Upper lobe of left lung (tissue), 6 donors: ENCODE data around the gene AP3D1. TPM values are rescaled to one million over a fixed set of nuclear protein-coding genes. Genes with fewer than 3 reads are reported as not detected.
A peak's percentile ranks its signal among the peaks of the same experiment; 100 is the strongest.

Experiments
- ATAC-seq, 2 donors: fragments of 200-7000 bp; cut with Tn5 transposase; one replicate each; pipeline ENCODE4 v1.9.1; 2022; ENCODE audit warnings: mild to moderate bottlenecking in 2 of 2, moderate library complexity in 2 of 2; ENCODE audit not compliant: low FRiP score in 2 of 2
- DNase-seq, 2 donors: peaks; one replicate each; pipeline ENCODE4 v3.0.0-alpha.2; 2019 to 2020
- H3K27ac ChIP-seq, 4 donors: fragments of 200-600 bp; sonication (generic); one replicate each; pipeline ENCODE4 v1.5.1; 2016 to 2019
- H3K27me3 ChIP-seq, 4 donors: fragments of 200-600 bp; sonication (generic); one replicate each; pipeline ENCODE4 v1.5.1; 2017 to 2019
- H3K36me3 ChIP-seq, 4 donors: fragments of 200-600 bp; sonication (generic); one replicate each; pipeline ENCODE4 v1.5.1; 2016 to 2019
- H3K4me1 ChIP-seq, 4 donors: fragments of 200-600 bp; sonication (generic); one replicate each; pipeline ENCODE4 v1.5.1; 2018 to 2019
- H3K4me3 ChIP-seq, 4 donors: fragments of 200-600 bp; sonication (generic); one replicate each; pipeline ENCODE4 v1.5.1; 2017 to 2019; ENCODE audit warnings: mild to moderate bottlenecking in 2 of 4, moderate library complexity in 1 of 4
- H3K9me3 ChIP-seq, 4 donors: fragments of 200-600 bp; sonication (generic); one replicate each; pipeline ENCODE4 v1.5.1; 2018 to 2019
- EP300 ChIP-seq, 4 donors: sonication (generic); formaldehyde crosslinking; IDR thresholded peaks; one replicate each; pipeline ENCODE4 v1.5.1; 2017; ENCODE audit warnings: antibody characterized with exemption in 4 of 4, control low read depth in 2 of 4
- POLR2A ChIP-seq, 4 donors: fragments of 450-650 bp; IDR thresholded peaks; one replicate each; pipeline ENCODE4 v1.5.1; 2016 to 2017; ENCODE audit warnings: antibody characterized with exemption in 4 of 4, mild to moderate bottlenecking in 2 of 4
- POLR2AphosphoS5 ChIP-seq, 2 donors: sonication (generic); formaldehyde crosslinking; IDR thresholded peaks; one replicate each; pipeline ENCODE4 v1.5.1; 2017; ENCODE audit warnings: antibody characterized with exemption in 2 of 2
- WGBS, 2 donors: methylation state at CpG; one replicate each; pipeline ENCODE4 v1.1.5; 2017 to 2018; 5-methylcytosine and 5-hydroxymethylcytosine counted together
- total RNA-seq, 6 donors: library from RNA; depleted of rRNA in 4 of 6; stranded (reverse); fragments of >200 nt in 4 of 6; gene quantifications; one replicate each; pipeline versions ENCODE4 v1.1.0 to v1.2.1, GENCODE V29; 2016 to 2021
- TF ChIP-seq, protein P1 (sequence below), 6 experiments: fragments of 450-650 bp in 4 of 6; fragments of 200-600 bp in 2 of 6; sonication (generic) in 2 of 6; IDR thresholded peaks; one replicate each; pipeline ENCODE4 v1.5.1; 2016 to 2019; ENCODE audit warnings: antibody characterized with exemption in 6 of 6
- donor health status: DM: no; HTN: no; CAD: no; lungs with moderate emphysema.
- donor health status: DM: no; HTN: yes; CAD: no; lungs with severe emphysema.

Gene AP3D1
- total RNA-seq, 6 donors from 2014 or later: 73.5 to 180 (median 115) TPM

DNA sequence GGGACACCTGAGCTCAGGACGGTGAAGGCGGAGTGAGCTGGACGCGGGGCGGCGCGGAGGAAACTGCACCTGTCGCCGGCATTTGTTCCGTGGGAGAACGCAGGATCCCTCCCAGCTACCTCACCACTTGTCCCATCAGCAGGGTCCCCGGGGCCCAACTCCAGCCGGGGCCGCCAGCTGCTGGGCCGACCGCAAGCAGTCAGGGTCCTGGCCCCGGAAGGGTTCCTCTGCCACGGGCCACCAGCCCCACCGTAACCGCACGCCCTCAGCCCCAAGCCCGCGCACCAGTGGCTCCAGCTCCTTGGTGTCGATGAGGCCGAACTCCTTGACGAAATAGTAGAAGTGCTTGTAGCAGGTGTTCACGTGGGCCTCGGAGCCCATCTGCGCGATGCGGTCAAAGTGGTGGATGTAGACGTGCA lies 74.8 kb downstream of the AP3D1 start:
- 93 to 96% methylated on average over 25 to 31 of the region's 32 CpGs for WGBS, 2 donors
- TF ChIP-seq POLR2AphosphoS5 (IDR thresholded peaks at IDR 0.05) (no peak), POLR2A (IDR thresholded peaks at IDR 0.05) (no peak), EP300 (IDR thresholded peaks at IDR 0.05) (no peak)
- TF ChIP-seq, protein P1, sequence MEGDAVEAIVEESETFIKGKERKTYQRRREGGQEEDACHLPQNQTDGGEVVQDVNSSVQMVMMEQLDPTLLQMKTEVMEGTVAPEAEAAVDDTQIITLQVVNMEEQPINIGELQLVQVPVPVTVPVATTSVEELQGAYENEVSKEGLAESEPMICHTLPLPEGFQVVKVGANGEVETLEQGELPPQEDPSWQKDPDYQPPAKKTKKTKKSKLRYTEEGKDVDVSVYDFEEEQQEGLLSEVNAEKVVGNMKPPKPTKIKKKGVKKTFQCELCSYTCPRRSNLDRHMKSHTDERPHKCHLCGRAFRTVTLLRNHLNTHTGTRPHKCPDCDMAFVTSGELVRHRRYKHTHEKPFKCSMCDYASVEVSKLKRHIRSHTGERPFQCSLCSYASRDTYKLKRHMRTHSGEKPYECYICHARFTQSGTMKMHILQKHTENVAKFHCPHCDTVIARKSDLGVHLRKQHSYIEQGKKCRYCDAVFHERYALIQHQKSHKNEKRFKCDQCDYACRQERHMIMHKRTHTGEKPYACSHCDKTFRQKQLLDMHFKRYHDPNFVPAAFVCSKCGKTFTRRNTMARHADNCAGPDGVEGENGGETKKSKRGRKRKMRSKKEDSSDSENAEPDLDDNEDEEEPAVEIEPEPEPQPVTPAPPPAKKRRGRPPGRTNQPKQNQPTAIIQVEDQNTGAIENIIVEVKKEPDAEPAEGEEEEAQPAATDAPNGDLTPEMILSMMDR (IDR thresholded peaks at IDR 0.05): no peak
- H3K36me3 ChIP-seq: peaks cover 42 to 98% (median 79%) of the 10 kb centered on the region in 4 donors
- DNase-seq (peak in 1 of 2 donors; percentile 69), ATAC-seq (peak in 1 of 2 donors; percentile 17)
- no peaks in the 10 kb centered on the region for H3K9me3 ChIP-seq
- H3K27me3 ChIP-seq: no peaks in the 10 kb centered on the region
- no peak overlapping the region for H3K4me3 ChIP-seq
- no peak overlapping the region for H3K27ac ChIP-seq
- peaks cover 7 to 17% (median 14%) of the 10 kb centered on the region in 4 donors for H3K4me1 ChIP-seq

DNA sequence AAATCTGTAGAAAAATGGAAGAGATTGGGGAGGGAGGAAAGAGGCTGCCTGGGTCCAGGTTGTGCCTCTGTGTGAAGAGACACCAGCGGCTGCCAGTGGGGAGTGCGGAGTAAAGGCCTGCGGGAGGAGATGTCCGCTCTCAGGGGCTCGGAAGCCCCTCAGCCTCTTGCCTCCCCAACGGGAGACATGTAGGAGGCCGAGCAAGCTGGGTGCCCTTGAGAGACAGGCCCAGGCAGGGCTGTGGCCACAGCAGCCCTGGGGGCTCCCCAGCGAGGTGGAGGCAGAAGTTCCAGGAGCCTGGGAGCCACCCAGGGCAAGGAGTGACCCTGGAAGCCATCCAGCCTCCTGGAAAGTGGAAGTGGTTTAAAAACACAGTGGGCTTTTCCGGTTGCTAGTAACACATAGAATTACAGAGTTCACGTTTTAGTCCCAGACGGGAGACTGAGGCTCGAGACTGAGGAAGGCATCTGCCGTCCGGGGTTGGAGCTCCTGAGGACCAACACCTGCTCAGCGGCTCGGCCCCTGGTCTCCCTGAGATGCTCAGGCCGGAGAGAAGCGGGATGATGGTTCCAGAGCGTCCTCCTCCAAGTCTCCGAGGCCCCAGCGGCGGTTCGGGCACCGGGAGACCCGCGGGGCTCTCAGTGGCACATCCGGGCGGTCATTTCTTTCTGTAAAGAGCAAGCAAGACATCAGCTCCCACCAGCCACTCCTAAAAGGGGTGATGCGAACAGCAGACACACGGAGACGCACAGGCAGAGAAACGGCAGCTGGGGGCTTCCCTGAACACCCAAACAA lies 78.4 kb downstream of the AP3D1 start:
- H3K27me3 ChIP-seq: no peaks in the 10 kb centered on the region
- peaks cover 37 to 71% (median 60%) of the 10 kb centered on the region in 4 donors for H3K36me3 ChIP-seq
- no peak for ATAC-seq
- 89 to 90% methylated on average over 16 to 28 of the region's 32 CpGs for WGBS, 2 donors
- H3K4me1 ChIP-seq: peaks cover 10 to 22% (median 12%) of the 10 kb centered on the region in 4 donors
- H3K4me3 ChIP-seq: no peak overlapping the region
- TF ChIP-seq, protein P1 (IDR thresholded peaks at IDR 0.05): no peak
- DNase-seq: peak in 1 of 2 donors; percentile 67
- peak overlapping the region in 2 of 4 donors; percentile 64 to 77 for H3K27ac ChIP-seq
- H3K9me3 ChIP-seq: no peaks in the 10 kb centered on the region

DNA sequence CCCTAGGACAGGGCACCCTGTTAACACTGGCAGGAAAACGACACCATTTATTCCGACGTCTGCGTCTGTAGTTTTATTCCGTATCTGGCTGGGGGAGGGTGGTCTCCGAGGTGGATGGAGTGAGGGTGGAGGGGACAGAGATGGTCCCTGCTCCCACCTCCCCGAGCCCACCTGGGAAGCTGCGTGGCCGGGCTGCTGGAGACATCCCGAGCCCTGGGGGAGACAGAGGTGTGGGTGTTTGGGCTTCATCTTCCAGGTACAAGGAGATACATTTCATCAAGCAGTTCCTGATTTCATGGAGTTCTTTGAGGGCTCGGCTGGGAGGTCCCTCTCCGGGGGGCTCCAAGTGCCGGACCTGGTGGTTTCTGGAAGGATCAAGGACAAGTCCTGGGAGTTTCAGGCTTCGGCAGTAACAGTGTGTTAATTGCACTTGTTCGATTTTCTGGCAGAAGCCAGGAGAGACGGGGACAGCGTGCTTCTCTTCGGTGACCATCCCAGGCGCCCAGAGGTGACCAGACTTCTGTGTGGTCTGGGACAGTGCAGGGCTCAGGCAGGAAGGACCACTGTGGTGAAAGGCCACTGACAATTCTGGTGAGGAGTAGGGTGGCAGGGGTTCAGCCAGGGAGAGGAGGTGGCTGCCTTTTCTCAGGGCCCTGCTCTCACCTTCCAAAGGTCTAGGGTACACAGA lies 80.2 kb downstream of the AP3D1 start:
- no peaks in the 10 kb centered on the region for H3K9me3 ChIP-seq
- peaks cover 10 to 22% (median 12%) of the 10 kb centered on the region in 4 donors for H3K4me1 ChIP-seq
- DNase-seq: no peak
- H3K27ac ChIP-seq: no peak overlapping the region
- ATAC-seq: no peak
- 93% methylated on average over 16 to 19 of the region's 19 CpGs for WGBS, 2 donors
- H3K27me3 ChIP-seq: no peaks in the 10 kb centered on the region
- TF ChIP-seq, protein P1 (IDR thresholded peaks at IDR 0.05): no peak
- TF ChIP-seq POLR2AphosphoS5 (IDR thresholded peaks at IDR 0.05): no peak
- no peak for TF ChIP-seq POLR2A (IDR thresholded peaks at IDR 0.05)
- no peak for TF ChIP-seq EP300 (IDR thresholded peaks at IDR 0.05)
- H3K4me3 ChIP-seq: no peak overlapping the region
- peaks cover 21 to 52% (median 42%) of the 10 kb centered on the region in 4 donors for H3K36me3 ChIP-seq

DNA sequence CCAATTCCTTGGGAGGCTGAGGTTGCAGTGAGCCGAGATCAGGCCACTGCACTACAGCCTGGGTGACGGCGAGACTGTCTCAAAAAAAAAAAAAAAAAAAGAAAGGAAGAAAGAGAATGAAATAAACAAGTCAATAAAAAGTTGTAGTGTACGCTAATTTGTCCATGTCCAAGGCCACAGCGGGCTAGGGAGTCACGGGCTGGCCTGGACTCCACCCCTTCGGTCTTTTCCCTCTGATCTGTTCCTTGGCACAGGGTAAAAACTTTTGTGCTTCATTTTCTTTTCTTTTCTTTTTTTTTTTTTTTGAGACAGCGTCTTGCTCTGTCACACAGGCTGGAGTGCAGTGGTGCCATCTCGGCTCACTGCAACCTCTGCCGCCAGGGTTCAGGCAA lies 80.9 kb downstream of the AP3D1 start:
- Histone ChIP-seq H3K9me3 (no peaks in the 10 kb centered on the region), H3K27me3 (no peaks in the 10 kb centered on the region), H3K27ac (no peak overlapping the region), H3K36me3 (peaks cover 19 to 45% (median 38%) of the 10 kb centered on the region in 4 donors), H3K4me1 (peaks cover 10 to 22% (median 15%) of the 10 kb centered on the region in 4 donors), H3K4me3 (no peak overlapping the region)
- WGBS, 2 donors: 93 to 94% methylated on average over 10 of the region's 10 CpGs
- ATAC-seq (peak in 1 of 2 donors; percentile 15), DNase-seq (no peak)
- TF ChIP-seq POLR2AphosphoS5 (IDR thresholded peaks at IDR 0.05) (no peak), EP300 (IDR thresholded peaks at IDR 0.05) (no peak), POLR2A (IDR thresholded peaks at IDR 0.05) (no peak)
- TF ChIP-seq, protein P1 (IDR thresholded peaks at IDR 0.05): no peak
